ENCODE data around the gene DIPK1C.

DIPK1C gene

GRCh38 chr18:74416124-74416523 is 41.0 kb downstream of the DIPK1C start:
- DNase-seq: no peak

GRCh38 chr18:74414953-74415515 is 42.1 kb downstream of the DIPK1C start:
- DNase-seq: no peak

DNA sequence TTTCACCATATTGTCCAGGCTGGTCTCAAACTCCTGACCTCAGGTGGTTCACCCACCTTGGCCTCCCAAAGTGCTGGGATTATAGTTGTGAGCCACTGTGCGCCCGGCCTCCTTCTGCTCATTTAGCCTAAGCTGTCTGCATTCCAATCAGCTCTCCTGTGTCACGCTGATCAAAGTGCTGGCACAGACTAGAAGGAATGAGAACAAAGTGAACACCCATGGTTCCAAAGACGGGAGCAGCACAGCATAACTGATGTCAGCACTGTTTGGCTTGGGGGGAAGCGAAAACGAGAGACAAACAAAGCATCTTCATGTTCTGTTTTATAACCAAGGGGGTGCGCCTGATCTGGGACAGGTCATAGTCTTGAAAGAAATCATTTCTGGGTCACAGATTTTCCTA is 43.3 kb downstream of the DIPK1C start:
- no peak for DNase-seq

DNA sequence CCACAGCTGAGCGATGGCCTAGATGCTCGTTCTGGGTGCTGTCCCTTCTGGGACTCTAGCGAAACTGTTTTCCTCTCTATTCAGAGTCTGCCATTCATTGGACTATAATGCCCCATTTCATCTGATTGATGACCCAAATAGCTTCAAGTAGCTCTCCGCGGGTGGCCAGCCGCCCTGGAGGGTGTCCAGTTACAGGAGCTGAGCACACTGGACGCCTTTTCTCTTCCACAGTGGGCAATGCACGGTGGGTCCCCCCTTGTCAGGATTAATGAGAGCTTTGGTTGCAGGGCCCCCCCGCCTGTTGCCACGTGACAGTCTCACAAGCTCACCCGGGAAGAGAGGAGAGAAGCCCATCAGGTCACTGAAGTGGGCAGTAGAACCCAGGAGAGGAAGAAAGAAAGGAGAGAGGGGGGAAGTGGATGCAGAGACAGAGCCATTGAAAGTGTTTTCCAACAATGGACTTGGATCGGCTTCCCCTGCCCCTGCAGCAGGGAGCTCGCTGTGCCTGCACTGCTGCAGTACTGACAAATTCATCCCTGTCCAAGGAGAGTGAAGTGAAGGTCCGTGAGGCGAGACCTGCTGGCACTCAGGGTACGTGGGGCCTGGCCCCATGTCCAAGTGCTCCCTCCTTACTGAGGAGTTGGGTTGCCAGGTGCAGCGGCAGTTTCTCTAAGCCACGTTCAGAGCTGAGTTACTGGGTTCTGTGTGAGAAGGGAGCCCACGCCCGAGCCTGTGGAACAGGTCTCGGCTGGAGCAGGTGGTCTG is 44.8 kb downstream of the DIPK1C start:
- no peak for DNase-seq

DNA sequence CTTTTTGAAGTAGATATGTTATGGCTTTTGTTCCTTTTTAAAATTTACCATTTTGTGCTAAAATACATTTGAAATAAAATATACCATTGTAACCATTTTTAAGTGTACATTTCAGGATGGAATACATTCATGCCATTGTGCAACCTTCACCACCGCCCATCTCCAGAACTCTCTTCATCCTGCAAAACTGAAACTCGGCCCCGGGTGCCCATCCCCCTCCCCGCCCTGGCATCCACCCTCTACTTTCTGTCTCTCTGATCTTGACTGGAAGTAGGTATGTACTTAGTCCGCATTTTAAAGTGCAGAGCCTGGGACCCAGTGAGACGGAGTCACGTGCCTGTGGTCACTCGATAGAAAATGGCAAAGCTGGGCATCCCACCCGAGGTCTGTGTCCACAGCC is 45.6 kb downstream of the DIPK1C start:
- no peak for DNase-seq

- no peak for DNase-seq
Observed at GRCh38 chr18:74410441-74410992, 46.6 kb downstream of the DIPK1C start.

DNA sequence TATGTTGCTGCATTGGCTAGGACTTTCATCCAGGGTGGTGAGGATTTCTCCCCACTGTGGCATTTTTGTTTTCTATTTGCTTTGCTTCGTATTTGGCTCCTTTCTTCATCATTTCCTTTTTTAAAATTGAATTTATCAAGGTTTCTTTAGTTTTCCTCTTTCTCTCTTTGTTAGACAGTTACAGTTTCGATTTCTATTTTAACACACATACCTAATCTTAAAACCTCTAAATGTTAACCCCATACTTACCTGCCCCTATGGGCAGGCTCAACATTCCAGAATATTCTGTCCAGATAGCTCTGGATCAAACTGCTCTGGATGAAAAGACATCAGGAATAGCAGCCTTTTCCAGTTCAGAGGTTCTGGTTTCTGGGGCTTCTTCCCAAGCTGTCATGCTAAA is 49.2 kb downstream of the DIPK1C start:
- no peak for DNase-seq

DNA sequence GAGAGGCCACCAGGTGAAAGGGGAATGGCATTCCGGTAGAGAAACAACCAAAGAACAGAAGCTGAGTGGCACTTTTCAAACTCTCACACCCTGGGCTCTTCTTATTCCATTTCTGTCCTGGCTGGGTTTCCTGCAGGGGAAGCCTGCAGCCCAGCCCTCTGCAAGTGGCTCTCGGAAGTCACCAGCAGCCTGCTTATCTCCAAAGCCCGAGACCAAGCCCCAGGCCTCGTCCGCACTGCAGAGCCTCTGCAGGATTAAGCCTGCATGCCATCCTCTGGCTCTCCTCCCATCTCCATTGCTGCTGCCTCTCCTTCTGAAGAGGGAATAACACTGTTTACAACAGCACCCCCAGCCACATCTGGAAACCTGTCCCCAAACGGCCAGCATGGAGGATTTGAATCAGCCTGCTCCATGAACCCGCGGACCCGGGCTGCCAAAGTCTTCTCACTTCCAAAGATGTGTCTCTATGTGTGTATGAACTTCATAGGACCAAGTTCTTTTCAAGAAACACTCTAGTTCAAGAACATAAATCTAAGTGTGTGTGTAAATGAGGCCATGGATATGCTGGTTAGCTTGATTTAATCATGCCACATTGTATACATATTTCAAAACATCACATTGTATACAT is 54.2 kb downstream of the DIPK1C start:
- no peak for DNase-seq

- no peak for DNase-seq
Observed at GRCh38 chr18:74400813-74401212, 56.3 kb downstream of the DIPK1C start.

GRCh38 chr18:74399091-74399887 is 57.8 kb downstream of the DIPK1C start:
- no peak for DNase-seq

GRCh38 chr18:74397572-74397971 is 59.5 kb downstream of the DIPK1C start:
- no peak for DNase-seq

GRCh38 chr18:74396171-74397169 is 60.6 kb downstream of the DIPK1C start:
- DNase-seq: no peak

DNA sequence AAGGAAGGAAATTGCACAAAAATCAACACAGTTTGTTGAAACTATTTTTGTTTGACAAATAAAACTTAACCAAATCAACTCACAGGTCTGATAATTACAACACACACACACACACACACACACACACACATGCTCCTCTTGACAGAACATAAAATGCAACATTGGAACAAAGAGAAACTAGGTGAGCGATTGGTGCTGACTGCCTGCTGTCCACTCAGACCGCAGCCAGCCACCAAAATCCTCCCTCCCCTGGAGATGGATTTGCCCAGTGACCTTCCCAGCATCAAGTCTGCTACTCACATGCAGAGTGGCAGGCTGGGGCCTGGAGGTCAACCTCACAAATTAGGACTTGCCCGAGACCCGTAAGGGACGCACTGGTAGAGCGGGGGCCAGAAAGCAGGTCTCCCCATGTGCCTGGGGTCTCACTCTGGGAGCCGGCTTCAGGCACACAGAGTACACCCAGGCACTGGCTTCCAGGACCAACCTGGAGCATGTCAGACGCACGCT is 61.4 kb downstream of the DIPK1C start:
- no peak for DNase-seq

DNA sequence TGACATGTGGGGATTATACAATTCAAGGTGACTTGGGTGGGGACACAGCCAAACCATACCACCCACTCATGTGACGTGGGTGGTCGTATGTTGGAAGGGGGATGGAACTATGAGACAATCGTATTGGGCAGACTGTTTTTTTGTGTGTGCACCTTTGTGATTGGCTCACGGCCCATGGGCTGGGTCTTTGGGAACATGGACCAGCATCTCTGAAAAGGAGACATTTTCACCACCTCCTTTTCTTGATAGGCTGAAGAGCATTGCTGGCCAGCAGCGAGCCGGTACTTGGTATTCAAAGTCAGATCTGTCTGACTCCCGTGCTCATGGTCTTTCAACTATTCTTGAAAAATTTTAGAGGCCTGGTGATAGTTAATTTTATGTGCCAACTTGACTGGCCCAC is 62.1 kb downstream of the DIPK1C start:
- no peak for DNase-seq

DNA sequence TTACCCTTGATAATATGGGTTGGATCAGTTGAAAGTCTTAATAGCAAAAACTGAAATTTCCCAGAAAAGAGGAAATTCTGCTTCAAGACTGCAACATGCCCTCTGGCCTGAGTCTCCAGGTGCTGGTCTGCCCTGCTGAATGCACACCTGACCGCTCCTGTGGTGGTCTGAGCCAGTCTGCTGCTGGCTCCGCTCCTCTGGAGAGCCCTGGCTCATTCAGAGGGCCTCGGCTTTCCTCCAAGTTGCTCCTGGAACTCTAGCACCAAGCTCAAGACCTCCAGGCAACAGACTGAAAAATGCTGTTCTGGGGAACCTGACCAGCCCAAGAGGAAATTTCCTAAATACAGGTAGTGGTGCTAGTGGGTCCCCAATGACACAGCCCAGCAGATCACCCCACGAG is 64.8 kb downstream of the DIPK1C start:
- DNase-seq: no peak

DNA sequence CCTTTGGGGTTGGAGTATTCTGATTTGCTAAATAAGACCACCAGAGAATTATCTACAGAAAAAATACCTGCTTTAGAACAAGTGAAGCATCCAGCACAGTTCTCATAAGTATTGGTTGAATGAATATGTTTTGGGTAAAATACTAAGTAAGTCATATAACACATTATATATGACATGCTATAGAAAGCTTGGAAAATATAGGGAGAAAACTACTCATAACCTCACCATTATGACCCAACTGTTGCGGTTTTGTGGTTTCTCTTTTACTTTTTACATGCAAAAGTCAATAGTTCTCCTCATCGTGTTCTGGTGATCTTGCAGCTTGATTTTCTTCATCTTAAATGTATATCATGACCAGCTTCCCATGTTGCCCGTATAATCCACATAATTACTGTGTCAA is 66.2 kb downstream of the DIPK1C start:
- no peak for DNase-seq

DNA sequence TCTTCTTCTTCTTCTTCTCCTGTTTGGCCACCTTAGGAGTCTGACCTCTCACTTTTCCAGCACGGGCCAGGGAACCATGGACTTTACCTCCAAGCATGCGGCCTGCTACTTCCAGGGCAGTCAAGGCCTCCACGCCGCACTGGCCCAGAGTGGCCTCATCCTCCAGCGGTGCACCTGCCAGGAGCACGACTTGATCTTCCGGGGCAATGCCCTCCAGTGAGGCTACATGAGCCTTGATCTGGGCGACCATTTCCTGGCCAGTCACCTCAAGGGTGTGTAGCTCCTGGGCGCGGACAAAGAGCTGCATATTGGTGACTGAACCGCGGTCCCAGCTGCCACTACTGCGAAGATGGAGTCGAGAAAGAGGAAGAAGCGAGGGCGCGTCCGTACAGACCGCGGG is 67.1 kb downstream of the DIPK1C start:
- DNase-seq: no peak

DNA sequence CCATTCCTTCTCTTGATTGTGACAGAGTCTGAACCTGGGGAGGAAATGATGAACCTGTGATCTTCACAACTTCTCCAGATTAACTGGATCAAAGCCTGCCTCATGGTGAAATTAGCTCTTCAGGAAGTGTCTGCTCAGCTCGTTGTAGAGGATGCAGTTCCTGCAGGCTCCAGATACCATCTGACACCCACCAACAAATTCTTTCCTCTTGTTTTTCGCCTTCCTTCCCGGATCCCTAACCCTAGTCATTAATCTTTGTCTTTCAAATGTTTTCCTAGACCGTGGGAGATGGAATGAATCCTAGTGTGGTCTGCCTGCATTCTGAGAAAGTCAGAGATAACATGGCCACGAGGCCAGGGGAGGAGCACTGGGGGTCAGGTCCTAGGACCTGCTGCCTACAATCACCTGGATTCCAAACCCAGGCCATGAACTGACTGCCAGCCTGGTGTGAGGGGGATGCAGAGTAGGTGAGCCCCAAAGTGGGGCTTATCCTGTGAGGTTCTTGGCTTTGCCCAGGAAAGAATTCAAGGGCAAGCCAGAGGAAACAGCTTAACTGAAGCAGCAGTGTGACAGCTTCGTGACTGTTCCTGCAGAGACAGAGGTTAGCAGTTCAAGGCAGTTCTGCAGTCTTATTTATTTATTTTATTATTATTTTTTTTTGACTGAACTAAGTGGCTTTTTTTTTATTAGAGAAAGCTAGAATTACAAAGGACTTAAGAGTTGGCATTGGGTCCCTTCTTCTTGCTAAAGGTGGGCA is 67.8 kb downstream of the DIPK1C start:
- no peak for DNase-seq

DNA sequence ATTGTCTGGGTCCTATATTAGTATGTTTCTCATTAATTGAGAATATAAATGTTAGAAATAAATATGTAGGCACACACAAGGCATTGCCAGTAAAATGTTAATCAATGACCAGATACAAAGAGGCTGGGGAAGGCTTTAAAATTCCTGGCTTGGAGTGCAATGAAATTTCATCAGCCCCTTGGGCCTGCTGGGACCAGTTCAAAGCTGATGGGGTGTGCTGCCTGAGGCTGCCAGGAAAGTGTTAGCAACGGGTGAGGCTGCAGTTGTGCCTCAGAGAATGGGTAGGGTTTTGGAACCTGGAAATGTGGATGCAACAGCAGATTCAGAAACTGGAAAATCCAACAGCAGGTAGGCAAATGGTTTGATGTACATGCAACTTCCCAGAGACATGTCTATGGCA is 68.9 kb downstream of the DIPK1C start:
- no peak for DNase-seq

- DNase-seq: no peak
Observed at GRCh38 chr18:74387383-74387782, 69.7 kb downstream of the DIPK1C start.
